Epithelial cell of esophagus (primary cell): ENCODE measurements around the gene SOX30.

Source experiments
- DNase-seq: peaks from one replicate; pipeline ENCODE4 v3.0.0; 2010; ENCODE audit warnings: low read depth
- H3K4me3 ChIP-seq: 2 replicates; pipeline ENCODE4 v1.5.1; 2011; ENCODE audit warnings: mild to moderate bottlenecking, low read length, control low read depth
- CTCF ChIP-seq: IDR thresholded peaks from 2 replicates; pipeline ENCODE4 v1.5.1; 2011; ENCODE audit warnings: low read depth, mild to moderate bottlenecking, low read length, control low read depth, inconsistent platforms; ENCODE audit not compliant: insufficient read depth; ENCODE audit errors: missing control alignments

Gene SOX30

GRCh38 chr5:157640406-157641066 lies 11.7 kb downstream of the SOX30 start:
- H3K4me3 ChIP-seq, result no peak overlapping the region
- DNase-seq, result no peak
- no peak for TF ChIP-seq CTCF

DNA sequence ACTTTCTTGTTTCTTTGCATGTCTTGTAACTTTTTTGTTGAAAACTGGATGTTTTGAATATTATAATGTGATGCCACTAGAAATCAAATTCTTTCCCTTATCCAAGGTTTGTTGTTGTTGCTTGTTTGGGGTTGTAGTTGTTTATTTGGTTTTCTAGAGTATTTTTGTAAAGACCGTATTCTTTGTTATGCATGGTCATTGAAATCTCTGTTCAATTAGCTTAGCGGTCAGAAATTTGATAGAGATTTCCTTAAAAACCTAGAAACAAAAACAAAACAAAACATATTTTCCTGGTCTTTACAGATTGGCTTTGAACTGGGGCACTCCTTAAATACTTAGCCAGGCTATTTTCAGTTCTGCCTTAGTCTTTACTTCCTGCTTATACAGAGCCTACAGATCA lies 21.9 kb downstream of the SOX30 start:
- H3K4me3 ChIP-seq, result no peak overlapping the region
- TF ChIP-seq CTCF, result no peak
- no peak for DNase-seq

- no peak overlapping the region for H3K4me3 ChIP-seq
- TF ChIP-seq CTCF, result no peak
- no peak for DNase-seq
These were observed 25.4 kb downstream of the SOX30 start for GRCh38 chr5:157626831-157627230.

GRCh38 chr5:157624144-157624543 lies 28.1 kb downstream of the SOX30 start:
- TF ChIP-seq CTCF, result no peak
- H3K4me3 ChIP-seq, result no peak overlapping the region
- DNase-seq, result no peak

GRCh38 chr5:157620776-157621175 lies 31.5 kb downstream of the SOX30 start:
- DNase-seq, result no peak
- TF ChIP-seq CTCF, result no peak
- H3K4me3 ChIP-seq, result no peak overlapping the region

DNA sequence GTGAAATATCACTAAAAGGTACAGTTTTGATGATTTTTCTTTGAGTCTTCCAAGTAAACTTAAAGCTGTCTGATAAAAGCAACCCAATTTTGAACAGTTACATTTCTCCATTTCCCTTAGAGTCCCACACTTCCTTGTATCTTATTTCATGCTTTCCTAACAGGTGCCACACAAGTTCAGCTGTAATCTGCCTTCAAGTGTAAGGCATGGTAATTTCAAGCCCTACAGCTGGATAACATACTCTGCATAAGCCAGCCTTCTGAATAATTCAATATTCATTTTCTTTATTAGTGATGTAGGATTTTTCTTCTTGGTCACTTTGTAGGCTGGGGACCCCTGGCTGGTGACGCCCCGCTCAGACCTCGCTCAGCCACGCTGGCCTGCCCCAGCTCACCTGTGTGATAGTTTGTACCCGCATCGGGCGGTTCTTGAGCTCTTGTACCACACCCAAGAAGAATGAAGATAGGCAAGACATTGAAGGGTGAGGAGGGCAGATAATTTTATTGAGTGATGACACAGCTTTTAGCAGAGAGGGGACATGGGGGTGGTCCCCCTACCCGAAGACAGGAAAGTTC lies 34.0 kb downstream of the SOX30 start:
- no peak for TF ChIP-seq CTCF
- no peak for DNase-seq
- H3K4me3 ChIP-seq, result no peak overlapping the region

GRCh38 chr5:157616785-157617184 lies 35.5 kb downstream of the SOX30 start:
- DNase-seq, result no peak

More at GRCh38 chr5:157616785-157617184, 35.5 kb downstream of the SOX30 start:
- no peak overlapping the region for H3K4me3 ChIP-seq
- no peak for TF ChIP-seq CTCF
